Measurements from ENCODE around the gene KRTAP9-9. TPM values are rescaled to one million over a fixed set of nuclear protein-coding genes. Genes with fewer than 3 reads are reported as not detected.

KRTAP9-9 gene
- total and polyA plus RNA-seq, 7 donors: not detected

- H3K27me3 ChIP-seq (ENCODE audit: insufficient read depth in 3 of 3, low read length in 2 of 3): peaks cover 0 to 16% (median 2%) of the 10 kb centered on the region in 3 donors
- no peaks in the 10 kb centered on the region for H3K36me3 ChIP-seq (ENCODE audit: insufficient read depth in 1 of 2, low read depth in 1 of 2)
- no peaks in the 10 kb centered on the region for H3K9me3 ChIP-seq
- H3K27ac ChIP-seq: no peak overlapping the region
- ATAC-seq: no peak
- TF ChIP-seq, protein P1, sequence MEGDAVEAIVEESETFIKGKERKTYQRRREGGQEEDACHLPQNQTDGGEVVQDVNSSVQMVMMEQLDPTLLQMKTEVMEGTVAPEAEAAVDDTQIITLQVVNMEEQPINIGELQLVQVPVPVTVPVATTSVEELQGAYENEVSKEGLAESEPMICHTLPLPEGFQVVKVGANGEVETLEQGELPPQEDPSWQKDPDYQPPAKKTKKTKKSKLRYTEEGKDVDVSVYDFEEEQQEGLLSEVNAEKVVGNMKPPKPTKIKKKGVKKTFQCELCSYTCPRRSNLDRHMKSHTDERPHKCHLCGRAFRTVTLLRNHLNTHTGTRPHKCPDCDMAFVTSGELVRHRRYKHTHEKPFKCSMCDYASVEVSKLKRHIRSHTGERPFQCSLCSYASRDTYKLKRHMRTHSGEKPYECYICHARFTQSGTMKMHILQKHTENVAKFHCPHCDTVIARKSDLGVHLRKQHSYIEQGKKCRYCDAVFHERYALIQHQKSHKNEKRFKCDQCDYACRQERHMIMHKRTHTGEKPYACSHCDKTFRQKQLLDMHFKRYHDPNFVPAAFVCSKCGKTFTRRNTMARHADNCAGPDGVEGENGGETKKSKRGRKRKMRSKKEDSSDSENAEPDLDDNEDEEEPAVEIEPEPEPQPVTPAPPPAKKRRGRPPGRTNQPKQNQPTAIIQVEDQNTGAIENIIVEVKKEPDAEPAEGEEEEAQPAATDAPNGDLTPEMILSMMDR (IDR thresholded peaks at IDR 0.05): no peak
- intact Hi-C loops (cut with DNase I): no loop called here
- DNase-seq: no peak
- H3K4me1 ChIP-seq: no peaks in the 10 kb centered on the region
- 83 to 88% (median 83%) methylated on average over 3 of the region's 3 CpGs for WGBS, 3 donors
- H3K4me3 ChIP-seq: no peak overlapping the region
Observed at GRCh38 chr17:41287050-41287449, 31.9 kb downstream of the KRTAP9-9 start.

GRCh38 chr17:41294016-41294415 is 38.8 kb downstream of the KRTAP9-9 start:
- Histone ChIP-seq H3K27ac (no peak overlapping the region), H3K9me3 (no peaks in the 10 kb centered on the region), H3K4me1 (no peaks in the 10 kb centered on the region), H3K4me3 (no peak overlapping the region), H3K27me3 (ENCODE audit: insufficient read depth in 3 of 3, low read length in 2 of 3) (peaks cover 0 to 8% (median 2%) of the 10 kb centered on the region in 3 donors), H3K36me3 (ENCODE audit: insufficient read depth in 1 of 2, low read depth in 1 of 2) (no peaks in the 10 kb centered on the region)
- DNase-seq (no peak), ATAC-seq (no peak)
- TF ChIP-seq, protein P1 (IDR thresholded peaks at IDR 0.05): no peak
- intact Hi-C loops (cut with DNase I): no loop called here
- WGBS, 3 donors: 56 to 79% (median 61%) methylated on average over 1 of the region's 1 CpG

- intact Hi-C loops (cut with DNase I): no loop called here
- ATAC-seq (no peak), DNase-seq (no peak)
- no peaks in the 10 kb centered on the region for H3K4me1 ChIP-seq
- H3K4me3 ChIP-seq: no peak overlapping the region
- 29 to 55% (median 41%) methylated on average over 1 of the region's 1 CpG for WGBS, 3 donors
- no peak overlapping the region for H3K27ac ChIP-seq
- peaks cover 2 to 9% (median 2%) of the 10 kb centered on the region in 3 donors for H3K27me3 ChIP-seq (ENCODE audit: insufficient read depth in 3 of 3, low read length in 2 of 3)
- H3K36me3 ChIP-seq (ENCODE audit: insufficient read depth in 1 of 2, low read depth in 1 of 2): no peaks in the 10 kb centered on the region
- TF ChIP-seq, protein P1 (IDR thresholded peaks at IDR 0.05): no peak
- H3K9me3 ChIP-seq: no peaks in the 10 kb centered on the region
Observed at GRCh38 chr17:41296846-41297245, 41.7 kb downstream of the KRTAP9-9 start.

DNA sequence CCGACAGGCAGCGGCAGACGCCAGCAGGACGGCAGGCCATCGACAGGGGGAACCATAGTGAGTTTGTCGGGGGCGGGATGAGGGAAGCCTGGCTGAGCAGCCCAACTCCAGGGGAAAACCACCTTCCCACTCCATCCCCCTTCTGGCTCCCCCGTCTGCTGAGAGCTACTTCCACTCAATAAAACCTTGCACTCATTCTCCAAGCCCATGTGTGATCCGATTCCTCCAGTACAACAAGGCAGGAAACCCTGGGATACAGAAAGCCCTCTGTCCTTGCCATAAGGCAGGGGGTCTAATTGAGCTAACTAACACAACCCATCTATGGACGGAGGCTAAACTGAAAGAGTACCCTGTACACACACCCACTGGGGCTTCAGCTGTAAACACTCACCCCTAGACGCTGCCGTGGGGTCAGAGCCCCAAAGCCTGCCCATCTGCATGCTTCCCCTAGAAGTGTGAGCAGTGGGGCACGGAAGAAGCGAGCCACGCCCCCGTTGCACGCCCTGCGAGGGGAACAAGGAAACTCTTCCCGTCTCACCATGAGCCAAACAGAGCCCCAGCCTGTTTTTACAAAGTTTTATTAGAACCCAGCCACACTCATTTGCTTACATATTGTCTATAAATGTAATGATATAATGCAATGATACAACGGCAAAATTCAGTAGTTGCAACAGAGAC is 43.4 kb downstream of the KRTAP9-9 start:
- intact Hi-C loops (cut with DNase I): no loop called here
- TF ChIP-seq, protein P1 (IDR thresholded peaks at IDR 0.05): no peak
- WGBS, 3 donors: 84 to 87% (median 85%) methylated on average over 20 of the region's 20 CpGs
- ATAC-seq (no peak), DNase-seq (no peak)
- Histone ChIP-seq H3K27me3 (ENCODE audit: insufficient read depth in 3 of 3, low read length in 2 of 3) (peaks cover 0 to 7% (median 4%) of the 10 kb centered on the region in 3 donors), H3K4me1 (no peaks in the 10 kb centered on the region), H3K36me3 (ENCODE audit: insufficient read depth in 1 of 2, low read depth in 1 of 2) (no peaks in the 10 kb centered on the region), H3K27ac (no peak overlapping the region), H3K4me3 (no peak overlapping the region), H3K9me3 (no peaks in the 10 kb centered on the region)
